Natural killer cell (primary cell): ENCODE results near the gene SOX10. TPM values are rescaled to one million over a fixed set of nuclear protein-coding genes. Genes with fewer than 3 reads are reported as not detected.

Experiments used
- ATAC-seq, 3 donors: fragments of 150-1000 bp in 2 of 3; fragments of 200-7000 bp in 1 of 3; cut with Tn5 transposase; 1 replicate in 1 of 3; 2 replicates in 2 of 3; pipeline ENCODE4 v1.10.0; 2021; ENCODE audit warnings: mild to moderate bottlenecking in 2 of 3, moderate library complexity in 2 of 3
- DNase-seq, 2 donors: peaks; one replicate each; pipeline versions ENCODE4 v3.0.0 to v3.0.0-alpha.2; 2013 to 2021; ENCODE audit warnings: mixed read lengths in 1 of 2
- H3K27ac ChIP-seq: one replicate; pipeline ENCODE4 v1.5.1; 2013; ENCODE audit warnings: mild to moderate bottlenecking, low read length
- H3K27me3 ChIP-seq: one replicate; pipeline ENCODE4 v1.6.1; 2013; ENCODE audit warnings: low read length; ENCODE audit not compliant: control insufficient read depth, insufficient read depth
- H3K36me3 ChIP-seq: one replicate; pipeline ENCODE4 v1.6.1; 2013; ENCODE audit warnings: low read length; ENCODE audit not compliant: control insufficient read depth, insufficient read depth
- H3K4me1 ChIP-seq: one replicate; pipeline ENCODE4 v1.6.1; 2013; ENCODE audit warnings: low read length; ENCODE audit not compliant: control insufficient read depth, insufficient read depth
- H3K4me3 ChIP-seq: one replicate; pipeline ENCODE4 v1.5.1; 2013; ENCODE audit warnings: low read length
- H3K9me3 ChIP-seq: one replicate; pipeline ENCODE4 v1.6.1; 2013; ENCODE audit warnings: low read length; ENCODE audit not compliant: control insufficient read depth, insufficient read depth
- H3K27ac Mint-ChIP-seq, 2 donors: one replicate each; pipeline ENCODE4 v1.8.0; 2022; ENCODE audit warnings: mild to moderate bottlenecking in 2 of 2, mixed read lengths in 2 of 2, moderate library complexity in 1 of 2
- H3K27me3 Mint-ChIP-seq, 2 donors: one replicate each; pipeline ENCODE4 v1.8.0; 2022; ENCODE audit warnings: low read depth in 2 of 2, mixed read lengths in 2 of 2
- H3K36me3 Mint-ChIP-seq: one replicate; pipeline ENCODE4 v1.8.0; 2022; ENCODE audit warnings: mixed read lengths
- H3K4me1 Mint-ChIP-seq, 2 donors: one replicate each; pipeline ENCODE4 v1.8.0; 2022; ENCODE audit warnings: mixed read lengths in 2 of 2
- H3K4me3 Mint-ChIP-seq: one replicate; pipeline ENCODE4 v1.8.0; 2022; ENCODE audit warnings: mild to moderate bottlenecking, moderate library complexity, mixed read lengths
- H3K9me3 Mint-ChIP-seq, 2 donors: one replicate each; pipeline ENCODE4 v1.8.0; 2022; ENCODE audit warnings: mixed read lengths in 2 of 2
- CTCF ChIP-seq: fragments of 200-600 bp; IDR thresholded peaks from one replicate; pipeline ENCODE4 v1.8.0; 2022; ENCODE audit warnings: antibody characterized with exemption
- WGBS: methylation state at CpG from one replicate; pipeline ENCODE4 v1.1.7; 2013; ENCODE audit warnings: missing lambda C conversion rate; ENCODE audit not compliant: insufficient coverage; 5-methylcytosine and 5-hydroxymethylcytosine counted together
- intact Hi-C: fragments of 100-400 bp; cut with micrococcal nuclease; formaldehyde crosslinking; loops from one replicate; pipeline ENCODE4 v1.14.2; 2022
- total RNA-seq, 4 donors: library from RNA; stranded (reverse); fragments of 120-200 nt in 1 of 4; gene quantifications; one replicate each; pipeline versions ENCODE4 v1.2.3 to v1.2.4, GENCODE V29; 2013 to 2022

The SOX10 gene
- total RNA-seq, 3 donors from 2014 or later (not counting 1 experiment from before 2014, with no cell fraction given), result not detected

GRCh38 chr22:37968452-37969251 lies 15.7 kb downstream of the SOX10 start:
- no peaks in the 10 kb centered on the region for H3K27me3 Mint-ChIP-seq

DNA sequence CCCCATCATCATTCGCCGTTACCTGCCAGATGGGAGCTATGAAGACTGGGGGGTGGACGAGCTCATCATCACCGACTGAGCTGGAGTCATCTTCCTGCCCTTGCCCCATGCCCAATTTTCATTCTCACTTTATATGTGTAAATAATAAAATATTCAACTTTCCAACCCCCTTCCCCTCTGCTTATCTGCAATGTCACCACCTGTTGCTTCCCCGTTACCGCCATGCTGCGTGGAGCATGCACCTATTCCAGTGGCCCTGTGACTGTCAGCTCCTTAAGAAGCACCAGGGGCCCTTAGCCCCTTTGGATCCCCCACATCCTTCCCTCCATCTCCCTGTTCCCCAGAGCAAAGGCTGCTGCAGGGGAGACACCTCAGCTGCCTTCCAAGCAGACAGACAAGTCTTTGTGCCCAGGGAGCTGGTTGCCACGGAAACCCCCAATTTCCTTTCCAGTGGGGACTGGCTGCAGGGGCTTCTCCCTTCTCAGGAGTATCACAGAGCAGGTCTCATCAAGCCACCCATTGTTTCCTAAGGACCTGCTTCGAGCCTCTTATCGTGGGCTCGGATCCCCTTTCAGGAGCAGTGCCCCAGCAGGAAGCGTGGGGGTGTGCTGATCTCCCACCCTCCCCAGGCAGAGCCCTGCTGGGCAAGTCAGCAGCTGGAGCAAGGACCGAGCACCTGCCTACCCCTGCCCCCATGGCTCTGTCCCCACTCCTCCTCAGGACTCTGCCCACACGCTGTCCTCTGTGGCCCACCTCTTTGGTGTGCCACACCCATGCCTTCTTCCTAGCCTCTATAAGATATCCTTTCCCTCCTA lies 16.5 kb downstream of the SOX10 start:
- H3K4me1 Mint-ChIP-seq, result peaks cover 11 to 26% of the 10 kb centered on the region in 2 donors
- Histone ChIP-seq H3K4me1 (peaks cover 4% of the 10 kb centered on the region), H3K4me3 (no peak overlapping the region), H3K9me3 (no peaks in the 10 kb centered on the region), H3K27me3 (no peaks in the 10 kb centered on the region), H3K27ac (no peak overlapping the region), H3K36me3 (peaks cover 37% of the 10 kb centered on the region)
- no peaks in the 10 kb centered on the region for H3K36me3 Mint-ChIP-seq
- TF ChIP-seq CTCF, result no peak
- no peak overlapping the region for H3K4me3 Mint-ChIP-seq
- ATAC-seq, result no peak
- no peaks in the 10 kb centered on the region for H3K27me3 Mint-ChIP-seq
- no peaks in the 10 kb centered on the region for H3K9me3 Mint-ChIP-seq
- intact Hi-C loops, result no loop called here
- 93% methylated on average over 13 of the region's 14 CpGs for WGBS
- DNase-seq, result no peak
- H3K27ac Mint-ChIP-seq, result no peak overlapping the region

More at GRCh38 chr22:37968452-37969251, 15.7 kb downstream of the SOX10 start:
- no peak overlapping the region for H3K27ac ChIP-seq
- no peak for DNase-seq
- H3K4me1 ChIP-seq, result peaks cover 4% of the 10 kb centered on the region
- no peak for TF ChIP-seq CTCF
- no peaks in the 10 kb centered on the region for H3K9me3 ChIP-seq
- H3K4me3 ChIP-seq, result no peak overlapping the region
- 99% methylated on average over 4 of the region's 5 CpGs for WGBS
- intact Hi-C loops, result no loop called here
- Mint-ChIP-seq H3K9me3 (no peaks in the 10 kb centered on the region), H3K27ac (no peak overlapping the region), H3K4me1 (peaks cover 11 to 26% of the 10 kb centered on the region in 2 donors), H3K36me3 (no peaks in the 10 kb centered on the region), H3K4me3 (no peak overlapping the region)
- peaks cover 35% of the 10 kb centered on the region for H3K36me3 ChIP-seq
- H3K27me3 ChIP-seq, result no peaks in the 10 kb centered on the region
- ATAC-seq, result no peak

DNA sequence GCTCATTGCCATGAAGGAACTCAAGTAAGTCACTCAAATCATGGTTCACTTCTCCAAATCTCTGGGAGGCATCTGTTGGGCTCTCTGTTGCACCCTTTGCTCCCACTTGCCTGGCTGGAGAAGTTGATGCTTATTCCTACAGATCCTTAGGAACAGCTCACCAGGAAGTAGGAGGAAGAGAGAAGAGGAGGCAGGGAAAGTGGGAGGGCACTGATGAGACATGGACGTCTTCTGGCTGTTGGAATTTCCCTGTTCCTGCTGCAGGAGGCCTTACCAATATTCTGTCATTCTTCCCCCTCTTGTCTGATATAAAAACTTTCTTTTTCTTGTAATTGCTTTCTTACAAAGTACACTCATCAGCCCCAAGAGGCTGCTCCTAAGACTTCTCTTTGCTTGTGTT lies 17.2 kb downstream of the SOX10 start:
- no peak for TF ChIP-seq CTCF
- Mint-ChIP-seq H3K36me3 (no peaks in the 10 kb centered on the region), H3K9me3 (no peaks in the 10 kb centered on the region), H3K27me3 (no peaks in the 10 kb centered on the region), H3K4me1 (peaks cover 11 to 26% of the 10 kb centered on the region in 2 donors), H3K4me3 (no peak overlapping the region), H3K27ac (no peak overlapping the region)
- no peak overlapping the region for H3K4me3 ChIP-seq
- DNase-seq (no peak), ATAC-seq (no peak)
- H3K4me1 ChIP-seq, result peaks cover 4% of the 10 kb centered on the region
- H3K36me3 ChIP-seq, result peaks cover 40% of the 10 kb centered on the region
- H3K9me3 ChIP-seq, result no peaks in the 10 kb centered on the region
- H3K27me3 ChIP-seq, result no peaks in the 10 kb centered on the region
- WGBS, result 89% methylated on average over 1 of the region's 1 CpG
- intact Hi-C loops, result no loop called here
- H3K27ac ChIP-seq, result no peak overlapping the region
